Dermis blood vessel endothelial cell (primary cell): Measurements from ENCODE around the gene IREB2. TPM values are rescaled to one million over a fixed set of nuclear protein-coding genes. Genes with fewer than 3 reads are reported as not detected.

Experiments
- total RNA-seq: library from RNA; depleted of rRNA; stranded (reverse); fragments of >200 nt; gene quantifications from 2 replicates; pipeline ENCODE4 v1.2.3, GENCODE V29; 2014

The IREB2 gene
- total RNA-seq, 1 donor from 2014 or later = 26.0 TPM

Other genes starting within 250 kb of the IREB2 start
- not detected in 2 replicates for gene ACSBG1, start 203.7 kb upstream of the IREB2 start, total RNA-seq
- gene DNAJA4, start 173.7 kb upstream of the IREB2 start, total RNA-seq = 3.9 and 5.6 TPM in 2 replicates
- 64.1 and 76.2 TPM in 2 replicates for gene SKIC8, start 138.6 kb upstream of the IREB2 start, total RNA-seq
- gene CRABP1, start 97.9 kb upstream of the IREB2 start, total RNA-seq = not detected in 2 replicates
- gene HYKK, start 69.4 kb downstream of the IREB2 start, total RNA-seq = 1.8 and 3.4 TPM in 2 replicates
- 315 and 321 TPM in 2 replicates for gene PSMA4, start 102.2 kb downstream of the IREB2 start, total RNA-seq
- gene CHRNA5, start 127.3 kb downstream of the IREB2 start, total RNA-seq = 4.6 and 7.2 TPM in 2 replicates
- gene CHRNA3, start 182.8 kb downstream of the IREB2 start, total RNA-seq = not detected in 2 replicates
- not detected in 2 replicates for gene CHRNB4, start 203.0 kb downstream of the IREB2 start, total RNA-seq